NCI-H460 (cell line): ENCODE measurements around the gene TMEM250. TPM values are rescaled to one million over a fixed set of nuclear protein-coding genes. Genes with fewer than 3 reads are reported as not detected.

Source experiments
- DNase-seq: peaks from one replicate; pipeline ENCODE4 v3.0.0-alpha.2; 2016; ENCODE audit warnings: low read depth; ENCODE audit errors: extremely low read depth
- total RNA-seq: library from RNA; depleted of rRNA; stranded (reverse); fragments of >200 nt; shearing (Covaris generic); gene quantifications from 2 replicates; pipeline ENCODE4 v1.2.3, GENCODE V29; 2014

TMEM250 gene
- total RNA-seq, 1 experiment from 2014 or later = 49.0 TPM

GRCh38 chr9:136147890-136148714, 29.4 kb upstream of the TMEM250 start:
- no peak for DNase-seq

- DNase-seq = no peak
These were observed 28.6 kb upstream of the TMEM250 start for GRCh38 chr9:136147038-136147889.

GRCh38 chr9:136146126-136147037, 27.7 kb upstream of the TMEM250 start:
- DNase-seq = no peak

GRCh38 chr9:136145580-136145979, 26.9 kb upstream of the TMEM250 start:
- DNase-seq = no peak

GRCh38 chr9:136144450-136144849, 25.8 kb upstream of the TMEM250 start:
- no peak for DNase-seq

GRCh38 chr9:136143215-136144001, 24.7 kb upstream of the TMEM250 start:
- peak; percentile 30 for DNase-seq

- DNase-seq = no peak
These were observed 24.2 kb upstream of the TMEM250 start for GRCh38 chr9:136142859-136143214.

- DNase-seq = no peak
These were observed 23.7 kb upstream of the TMEM250 start for GRCh38 chr9:136142414-136142796.

GRCh38 chr9:136141682-136142413, 23.2 kb upstream of the TMEM250 start:
- no peak for DNase-seq

- no peak for DNase-seq
These were observed 22.3 kb upstream of the TMEM250 start for GRCh38 chr9:136140966-136141365.

GRCh38 chr9:136140046-136140445, 21.4 kb upstream of the TMEM250 start:
- no peak for DNase-seq

GRCh38 chr9:136138566-136138965, 19.9 kb upstream of the TMEM250 start:
- DNase-seq = peak; percentile 32

GRCh38 chr9:136137321-136138265, 18.9 kb upstream of the TMEM250 start:
- no peak for DNase-seq

- no peak for DNase-seq
These were observed 17.7 kb upstream of the TMEM250 start for GRCh38 chr9:136136127-136136925.

- no peak for DNase-seq
These were observed 16.9 kb upstream of the TMEM250 start for GRCh38 chr9:136135326-136136126.

GRCh38 chr9:136133959-136134484, 15.3 kb upstream of the TMEM250 start:
- DNase-seq = no peak
